ENCODE measurements around the gene TAB2. TPM values are rescaled to one million over a fixed set of nuclear protein-coding genes. Genes with fewer than 3 reads are reported as not detected.

The TAB2 gene
- total and polyA plus RNA-seq, 2 of the 8 experiments (the other 6 are each of a cell fraction or from before 2014, with no cell fraction given): 40.4 to 63.0 TPM

- no peak for TF ChIP-seq CHD7 (IDR thresholded peaks at IDR 0.05; ENCODE audit: insufficient replicate concordance, low read length)
- no peak for TF ChIP-seq NANOG (IDR thresholded peaks at IDR 0.05; ENCODE audit: insufficient read depth, low read depth, low read length, poor library complexity, severe bottlenecking)
- TF ChIP-seq, protein P1, sequence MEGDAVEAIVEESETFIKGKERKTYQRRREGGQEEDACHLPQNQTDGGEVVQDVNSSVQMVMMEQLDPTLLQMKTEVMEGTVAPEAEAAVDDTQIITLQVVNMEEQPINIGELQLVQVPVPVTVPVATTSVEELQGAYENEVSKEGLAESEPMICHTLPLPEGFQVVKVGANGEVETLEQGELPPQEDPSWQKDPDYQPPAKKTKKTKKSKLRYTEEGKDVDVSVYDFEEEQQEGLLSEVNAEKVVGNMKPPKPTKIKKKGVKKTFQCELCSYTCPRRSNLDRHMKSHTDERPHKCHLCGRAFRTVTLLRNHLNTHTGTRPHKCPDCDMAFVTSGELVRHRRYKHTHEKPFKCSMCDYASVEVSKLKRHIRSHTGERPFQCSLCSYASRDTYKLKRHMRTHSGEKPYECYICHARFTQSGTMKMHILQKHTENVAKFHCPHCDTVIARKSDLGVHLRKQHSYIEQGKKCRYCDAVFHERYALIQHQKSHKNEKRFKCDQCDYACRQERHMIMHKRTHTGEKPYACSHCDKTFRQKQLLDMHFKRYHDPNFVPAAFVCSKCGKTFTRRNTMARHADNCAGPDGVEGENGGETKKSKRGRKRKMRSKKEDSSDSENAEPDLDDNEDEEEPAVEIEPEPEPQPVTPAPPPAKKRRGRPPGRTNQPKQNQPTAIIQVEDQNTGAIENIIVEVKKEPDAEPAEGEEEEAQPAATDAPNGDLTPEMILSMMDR (IDR thresholded peaks at IDR 0.05; ENCODE audit: control extremely low read depth in 1 of 3, insufficient read depth in 1 of 3, low read depth in 1 of 3, low read length in 3 of 3): no peak
- TF ChIP-seq, protein P2, sequence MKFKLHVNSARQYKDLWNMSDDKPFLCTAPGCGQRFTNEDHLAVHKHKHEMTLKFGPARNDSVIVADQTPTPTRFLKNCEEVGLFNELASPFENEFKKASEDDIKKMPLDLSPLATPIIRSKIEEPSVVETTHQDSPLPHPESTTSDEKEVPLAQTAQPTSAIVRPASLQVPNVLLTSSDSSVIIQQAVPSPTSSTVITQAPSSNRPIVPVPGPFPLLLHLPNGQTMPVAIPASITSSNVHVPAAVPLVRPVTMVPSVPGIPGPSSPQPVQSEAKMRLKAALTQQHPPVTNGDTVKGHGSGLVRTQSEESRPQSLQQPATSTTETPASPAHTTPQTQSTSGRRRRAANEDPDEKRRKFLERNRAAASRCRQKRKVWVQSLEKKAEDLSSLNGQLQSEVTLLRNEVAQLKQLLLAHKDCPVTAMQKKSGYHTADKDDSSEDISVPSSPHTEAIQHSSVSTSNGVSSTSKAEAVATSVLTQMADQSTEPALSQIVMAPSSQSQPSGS (IDR thresholded peaks at IDR 0.05; ENCODE audit: low read length): no peak
- TF ChIP-seq POLR2A (IDR thresholded peaks at IDR 0.05; ENCODE audit: control extremely low read depth in 1 of 2, low read depth in 2 of 2, low read length in 2 of 2): no peak
- no peak for TF ChIP-seq BCL11A (IDR thresholded peaks at IDR 0.05; ENCODE audit: low read depth in 2 of 2, low read length in 2 of 2)
- TF ChIP-seq RBBP5 (IDR thresholded peaks at IDR 0.05; ENCODE audit: borderline replicate concordance, low read depth, low read length): no peak
These were observed 25.0 kb downstream of the TAB2 start (continued) for GRCh38 chr6:149342525-149342924.
